ENCODE results near the gene DHX30.

DNA sequence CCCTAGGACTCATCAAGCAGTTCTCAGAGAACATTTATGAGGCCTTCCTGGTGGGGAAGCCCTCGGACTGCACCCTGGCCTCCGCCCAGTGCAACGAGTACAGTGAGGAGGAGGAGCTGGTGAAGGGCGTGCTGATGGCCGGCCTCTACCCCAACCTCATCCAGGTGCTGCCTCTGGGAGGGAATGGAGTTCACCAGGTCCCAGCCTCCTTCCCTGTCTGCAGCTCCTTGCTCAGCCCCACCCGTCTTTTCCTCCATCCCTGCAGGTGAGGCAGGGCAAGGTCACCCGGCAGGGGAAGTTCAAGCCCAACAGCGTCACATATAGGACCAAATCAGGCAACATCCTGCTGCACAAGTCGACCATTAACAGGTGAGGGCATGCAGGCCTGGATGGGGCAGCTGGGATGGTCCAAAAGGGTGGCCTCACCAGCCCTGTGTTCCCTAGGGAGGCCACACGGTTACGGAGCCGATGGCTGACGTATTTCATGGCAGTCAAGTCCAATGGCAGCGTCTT lies 46.3 kb downstream of the DHX30 start:
- TF ChIP-seq REST (tag by site-specific recombination; IDR thresholded peaks at IDR 0.05) (no peak), ZNF747 (tag by site-specific recombination; IDR thresholded peaks at IDR 0.05) (no peak), ZNF701 (tag by site-specific recombination; IDR thresholded peaks at IDR 0.05) (no peak), ZNF654 (tag by site-specific recombination; IDR thresholded peaks at IDR 0.05; ENCODE audit: low read depth) (no peak)
- TF ChIP-seq, protein P1, sequence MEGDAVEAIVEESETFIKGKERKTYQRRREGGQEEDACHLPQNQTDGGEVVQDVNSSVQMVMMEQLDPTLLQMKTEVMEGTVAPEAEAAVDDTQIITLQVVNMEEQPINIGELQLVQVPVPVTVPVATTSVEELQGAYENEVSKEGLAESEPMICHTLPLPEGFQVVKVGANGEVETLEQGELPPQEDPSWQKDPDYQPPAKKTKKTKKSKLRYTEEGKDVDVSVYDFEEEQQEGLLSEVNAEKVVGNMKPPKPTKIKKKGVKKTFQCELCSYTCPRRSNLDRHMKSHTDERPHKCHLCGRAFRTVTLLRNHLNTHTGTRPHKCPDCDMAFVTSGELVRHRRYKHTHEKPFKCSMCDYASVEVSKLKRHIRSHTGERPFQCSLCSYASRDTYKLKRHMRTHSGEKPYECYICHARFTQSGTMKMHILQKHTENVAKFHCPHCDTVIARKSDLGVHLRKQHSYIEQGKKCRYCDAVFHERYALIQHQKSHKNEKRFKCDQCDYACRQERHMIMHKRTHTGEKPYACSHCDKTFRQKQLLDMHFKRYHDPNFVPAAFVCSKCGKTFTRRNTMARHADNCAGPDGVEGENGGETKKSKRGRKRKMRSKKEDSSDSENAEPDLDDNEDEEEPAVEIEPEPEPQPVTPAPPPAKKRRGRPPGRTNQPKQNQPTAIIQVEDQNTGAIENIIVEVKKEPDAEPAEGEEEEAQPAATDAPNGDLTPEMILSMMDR (tag by site-specific recombination; IDR thresholded peaks at IDR 0.05), result no peak
